Heart left ventricle (tissue), 16 donors: ENCODE measurements around the gene ENOPH1. TPM values are rescaled to one million over a fixed set of nuclear protein-coding genes. Genes with fewer than 3 reads are reported as not detected.

ENCODE experiments used
- ATAC-seq, 4 donors: fragments of 200-7000 bp; cut with Tn5 transposase; one replicate each; pipeline ENCODE4 v1.9.1; 2020 to 2022; ENCODE audit warnings: moderate library complexity in 4 of 4, mild to moderate bottlenecking in 3 of 4, moderate number of reproducible peaks in 1 of 4
- DNase-seq, 5 donors: peaks; one replicate each; pipeline ENCODE4 v3.0.0-alpha.2; 2020
- H3K27ac ChIP-seq, 12 donors: fragments of 200-600 bp; sonication (generic) in 4 of 12; one replicate each; pipeline versions ENCODE4 v1.5.0 to v1.8.0; 2016 to 2022; ENCODE audit warnings: mild to moderate bottlenecking in 2 of 12
- H3K27me3 ChIP-seq, 9 donors: fragments of 200-600 bp; sonication (generic) in 2 of 9; one replicate each; pipeline versions ENCODE4 v1.5.1 to v1.8.0; 2016 to 2022; ENCODE audit warnings: mild to moderate bottlenecking in 3 of 9
- H3K36me3 ChIP-seq, 9 donors: fragments of 200-600 bp; sonication (generic) in 2 of 9; one replicate each; pipeline versions ENCODE4 v1.5.0 to v1.8.0; 2018 to 2022; ENCODE audit warnings: mild to moderate bottlenecking in 2 of 9
- H3K4me1 ChIP-seq, 12 donors: fragments of 200-600 bp; sonication (generic) in 4 of 12; one replicate each; pipeline versions ENCODE4 v1.5.0 to v1.8.0; 2016 to 2022; ENCODE audit warnings: mild to moderate bottlenecking in 3 of 12
- H3K4me3 ChIP-seq, 12 donors: fragments of 200-600 bp; sonication (generic) in 4 of 12; one replicate each; pipeline versions ENCODE4 v1.5.0 to v1.8.0; 2017 to 2022; ENCODE audit warnings: mild to moderate bottlenecking in 9 of 12, moderate library complexity in 4 of 12
- H3K9me3 ChIP-seq, 12 donors: fragments of 200-600 bp; sonication (generic) in 4 of 12; one replicate each; pipeline versions ENCODE4 v1.5.0 to v1.8.0; 2016 to 2022; ENCODE audit warnings: mild to moderate bottlenecking in 1 of 12
- CTCF ChIP-seq, 12 donors: fragments of 200-600 bp; sonication (generic) in 4 of 12; IDR thresholded peaks; one replicate each; pipeline versions ENCODE4 v1.5.0 to v1.8.0; 2018 to 2022; ENCODE audit warnings: antibody characterized with exemption in 12 of 12, mild to moderate bottlenecking in 5 of 12
- POLR2A ChIP-seq, 2 donors: fragments of 450-650 bp; IDR thresholded peaks; one replicate each; pipeline ENCODE4 v1.6.1; 2017; ENCODE audit warnings: antibody characterized with exemption in 2 of 2, mild to moderate bottlenecking in 2 of 2, moderate library complexity in 2 of 2
- WGBS, 4 donors: extraction: QIAGEN DNeasy Blood & Tissue Kit in 2 of 4; methylation state at CpG; one replicate each; pipeline versions ENCODE4 v1.1.5 to v1.1.7; 2013 to 2018; 5-methylcytosine and 5-hydroxymethylcytosine counted together
- intact Hi-C, 10 donors: fragments of 100-400 bp; cut with DNase I; formaldehyde crosslinking; loops; one replicate each; pipeline versions ENCODE4 v1.11.1 to v1.14.2; 2022
- polyA plus RNA-seq, 2 donors: library from polyadenylated mRNA; stranded (reverse); fragments of 200-250 nt; gene quantifications; one replicate each; pipeline ENCODE4 v1.2.3, GENCODE V29; 2013
- total RNA-seq, 9 donors: library from RNA; depleted of rRNA in 2 of 9; stranded (reverse); fragments of >200 nt in 2 of 9; fragmentation: NEBNext Ultra II Directional in 3 of 9; extraction: Animal tissue kit (Norgen Biotek cat#: 25700) in 3 of 9; gene quantifications; one replicate each; pipeline versions ENCODE4 v1.1.0 to v1.2.4, GENCODE V29; 2016 to 2023
- donor health status: ischemic (EF 13 %, LVEDD 7.1; RV severe dilation, severe dysfunction).
- donor health status: healthy with polysubstance abuse.
- donor health status: DM: no; HTN: yes; CAD: no.
- donor health status: DM: no; HTN: no; CAD: no.
- donor health status: ischemic (EF 25% LVEDD 6.9; RV normal size, moderate dysfunction).
- donor health status: ischemic (EF 25% LVEDD 5.7; RV mildly dilated, moderate dysfunction).
- donor health status: healthy.
- donor health status: DM: yes; HTN: yes; CAD: no.
- donor health status: ischemic (EF 35%, LVEDD 5.7; RV mildly dilated, moderate dysfunction).
- donor health status: nonischemic (EF 11% LVEDD 7.7; RV severe dilation, severe dysfunction).
- donor health status: DM: yes; HTN: yes; CAD: no.
- donor health status: PGD.
- donor health status: ischemic (EF 29% LVEDD 5.4; RV normal size, mild dysfunction).
- donor health status: nonischemic (EF 23%, LVEDD 6.1; RV moderate dilation, normal function).

ENOPH1 gene
- total and polyA plus RNA-seq, 11 donors, result 15.1 to 37.0 (median 17.5) TPM

DNA sequence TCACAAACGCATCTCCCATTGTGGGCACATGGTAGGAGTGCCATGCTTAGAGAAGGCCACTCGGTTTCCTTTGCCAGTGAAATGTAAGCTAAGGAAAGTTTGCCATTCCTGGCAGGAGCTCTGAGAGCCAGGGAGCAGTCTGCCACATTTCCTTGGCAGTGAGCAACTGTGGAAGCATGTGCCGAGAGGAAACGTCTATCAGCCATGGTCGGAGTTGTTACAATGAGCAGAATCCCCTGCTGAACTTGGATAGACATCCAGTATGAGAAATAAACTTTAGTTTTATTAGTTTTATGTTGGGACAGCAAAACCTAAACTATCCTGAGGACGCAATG is 51.1 kb downstream of the ENOPH1 start:
- Histone ChIP-seq H3K27ac (no peak overlapping the region), H3K36me3 (no peaks in the 10 kb centered on the region), H3K4me3 (no peak overlapping the region), H3K4me1 (peaks cover 0 to 7% (median 1%) of the 10 kb centered on the region in 12 donors), H3K9me3 (no peaks in the 10 kb centered on the region), H3K27me3 (no peaks in the 10 kb centered on the region)
- ATAC-seq, result no peak
- 68 to 84% (median 75%) methylated on average over 6 of the region's 6 CpGs for WGBS, 4 donors
- TF ChIP-seq POLR2A (IDR thresholded peaks at IDR 0.05) (no peak), CTCF (IDR thresholded peaks at IDR 0.05) (no peak)
- intact Hi-C loops, result no loop called here
- no peak for DNase-seq

DNA sequence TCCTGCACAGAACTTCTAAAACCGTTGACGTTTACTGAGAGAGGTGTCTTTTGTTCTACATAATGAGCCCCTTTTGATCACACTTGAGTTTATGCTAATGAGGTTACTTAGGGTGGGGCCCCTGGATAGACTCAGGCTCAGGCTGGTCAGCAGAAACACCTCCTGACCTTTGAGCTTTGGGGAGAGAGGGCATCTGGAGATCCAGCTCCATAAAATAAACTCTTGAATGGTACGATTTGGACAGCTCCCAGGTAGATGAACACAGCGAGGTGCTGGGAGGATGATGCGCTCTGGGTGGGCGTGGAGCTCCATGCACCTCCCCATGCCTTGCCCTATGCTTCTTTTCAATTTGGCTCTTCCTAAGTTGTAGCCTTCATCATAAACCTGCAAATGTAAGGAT is 52.0 kb downstream of the ENOPH1 start:
- Histone ChIP-seq H3K4me1 (peaks cover 0 to 7% (median 1%) of the 10 kb centered on the region in 12 donors), H3K4me3 (no peak overlapping the region), H3K9me3 (no peaks in the 10 kb centered on the region), H3K27me3 (no peaks in the 10 kb centered on the region), H3K27ac (no peak overlapping the region), H3K36me3 (no peaks in the 10 kb centered on the region)
- 74 to 92% (median 88%) methylated on average over 6 of the region's 6 CpGs for WGBS, 4 donors
- TF ChIP-seq CTCF (IDR thresholded peaks at IDR 0.05) (no peak), POLR2A (IDR thresholded peaks at IDR 0.05) (no peak)
- ATAC-seq, result no peak
- intact Hi-C loops, result no loop called here
- DNase-seq, result no peak

DNA sequence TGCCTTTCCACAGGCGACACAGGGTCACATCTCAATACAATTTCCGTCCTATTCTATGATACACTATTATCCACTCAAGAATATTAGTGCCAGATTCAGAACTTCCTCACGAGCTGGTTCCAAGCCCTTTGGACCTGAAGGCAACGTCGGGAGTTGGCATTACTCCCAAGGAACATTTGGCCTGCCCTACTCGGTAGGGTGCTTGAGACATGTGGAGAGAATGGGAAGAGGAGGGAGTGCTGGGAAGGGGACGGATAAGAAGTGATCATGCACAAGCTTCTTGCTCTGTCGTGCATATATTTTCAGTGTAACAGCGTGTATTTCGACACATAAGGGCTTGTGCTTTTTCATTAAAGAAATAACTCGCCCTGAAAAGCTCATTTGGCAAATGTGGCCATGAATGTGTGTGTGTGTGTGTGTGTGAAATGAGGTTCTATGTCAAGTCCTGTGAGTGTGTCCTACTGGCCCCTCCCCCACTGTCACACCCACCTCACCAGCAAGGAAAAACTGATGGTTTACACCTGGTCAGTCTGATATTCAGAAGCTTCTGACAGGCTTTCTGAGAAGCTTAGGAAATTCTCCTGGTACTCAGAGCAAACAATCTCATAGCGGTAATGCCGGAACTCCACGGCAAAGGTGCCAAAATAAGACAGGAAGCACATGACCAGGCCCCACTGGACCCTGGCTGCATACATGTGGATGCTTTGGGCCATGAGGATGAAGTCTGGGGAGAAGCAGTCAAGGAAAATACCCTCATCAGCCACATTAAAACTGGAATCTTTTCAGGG is 54.8 kb downstream of the ENOPH1 start:
- H3K4me1 ChIP-seq, result peaks cover 0 to 7% (median 1%) of the 10 kb centered on the region in 12 donors
- H3K27ac ChIP-seq, result no peak overlapping the region
- peaks cover 0 to 9% (median 0%) of the 10 kb centered on the region in 9 donors for H3K36me3 ChIP-seq
- intact Hi-C loops, result no loop called here
- no peaks in the 10 kb centered on the region for H3K27me3 ChIP-seq
- no peak overlapping the region for H3K4me3 ChIP-seq
- no peaks in the 10 kb centered on the region for H3K9me3 ChIP-seq
- TF ChIP-seq POLR2A (IDR thresholded peaks at IDR 0.05) (no peak), CTCF (IDR thresholded peaks at IDR 0.05) (no peak)
- WGBS, 4 donors, result 62 to 74% (median 69%) methylated on average over 14 of the region's 14 CpGs
- DNase-seq, result peak in 2 of 5 donors; percentile 32 to 57
- peak in 3 of 4 donors; percentile 31 to 70 (median 56) for ATAC-seq

DNA sequence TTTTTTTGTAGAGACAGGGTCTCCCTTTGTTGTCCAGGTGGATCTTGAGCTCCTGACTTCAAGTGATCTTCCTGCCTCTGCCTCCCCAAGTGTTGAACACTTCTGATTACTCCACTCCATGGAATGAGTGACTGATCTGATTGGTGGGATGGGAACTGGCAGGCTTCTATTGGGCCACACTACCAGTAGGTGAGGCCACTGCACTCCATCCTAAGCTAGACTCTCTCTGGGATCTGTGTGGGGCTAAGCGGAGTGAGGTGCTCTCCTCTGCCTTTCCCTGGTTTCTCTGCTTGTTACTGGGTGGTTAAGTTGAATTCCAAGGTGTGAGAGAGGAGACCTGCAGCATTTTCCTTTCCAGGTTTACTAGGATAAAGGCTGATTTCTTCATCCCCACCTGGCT is 58.7 kb downstream of the ENOPH1 start:
- H3K9me3 ChIP-seq, result no peaks in the 10 kb centered on the region
- H3K4me1 ChIP-seq, result peaks cover 0 to 7% (median 1%) of the 10 kb centered on the region in 12 donors
- H3K36me3 ChIP-seq, result peaks cover 0 to 9% (median 0%) of the 10 kb centered on the region in 9 donors
- no peak overlapping the region for H3K4me3 ChIP-seq
- no peaks in the 10 kb centered on the region for H3K27me3 ChIP-seq
- DNase-seq (no peak), ATAC-seq (no peak)
- WGBS, 4 donors, result 95 to 100% (median 100%) methylated on average over 1 of the region's 1 CpG
- H3K27ac ChIP-seq, result no peak overlapping the region
- intact Hi-C loops, result no loop called here
- TF ChIP-seq POLR2A (IDR thresholded peaks at IDR 0.05) (no peak), CTCF (IDR thresholded peaks at IDR 0.05) (no peak)
